ENCODE results near the gene APC2.
"Not testable (repeated sequence)": the region's sequence is repeated elsewhere in the genome, so short reads cannot be mapped to it uniquely, and the experiment has no call there.

APC2 gene

DNA sequence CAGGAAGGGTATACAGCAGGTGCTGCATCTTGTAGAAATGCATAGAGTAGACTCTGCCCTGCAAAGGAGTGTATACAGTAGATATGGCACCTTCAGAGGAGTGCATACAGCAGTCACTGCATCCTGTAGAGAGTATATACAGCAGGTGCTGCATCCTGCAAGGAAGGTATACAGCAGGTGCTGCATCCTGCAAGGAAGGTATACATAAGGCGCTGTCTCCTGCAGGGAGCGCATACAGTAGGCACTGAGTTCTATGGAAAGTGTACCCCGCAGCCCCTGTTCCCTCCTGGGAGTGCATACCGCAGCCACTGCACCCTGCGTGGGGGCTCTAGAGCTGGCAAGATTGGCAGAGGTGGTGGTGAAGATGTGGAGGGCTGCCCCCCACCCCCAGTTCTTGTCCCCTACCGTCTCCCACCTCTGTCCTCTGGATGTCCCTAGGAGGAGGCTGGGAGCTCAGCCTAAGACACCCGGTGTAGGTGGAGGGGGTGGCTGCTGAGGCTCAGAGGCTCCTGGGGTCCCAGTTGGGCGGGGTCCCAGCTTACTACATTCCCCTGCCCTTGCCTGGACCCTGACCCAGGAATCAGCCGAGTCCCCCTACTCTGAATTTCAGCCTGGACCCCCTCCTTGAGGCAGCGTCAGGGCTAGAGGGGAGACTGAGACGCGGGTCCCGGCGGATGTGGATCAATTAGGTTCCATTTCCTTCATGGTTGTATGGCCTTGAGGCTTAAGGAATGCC is 65.2 kb downstream of the APC2 start:
- H3K4me3 ChIP-seq (ENCODE audit: control insufficient read depth, low read depth, low read length), result no peak overlapping the region
- TF ChIP-seq, protein P1, sequence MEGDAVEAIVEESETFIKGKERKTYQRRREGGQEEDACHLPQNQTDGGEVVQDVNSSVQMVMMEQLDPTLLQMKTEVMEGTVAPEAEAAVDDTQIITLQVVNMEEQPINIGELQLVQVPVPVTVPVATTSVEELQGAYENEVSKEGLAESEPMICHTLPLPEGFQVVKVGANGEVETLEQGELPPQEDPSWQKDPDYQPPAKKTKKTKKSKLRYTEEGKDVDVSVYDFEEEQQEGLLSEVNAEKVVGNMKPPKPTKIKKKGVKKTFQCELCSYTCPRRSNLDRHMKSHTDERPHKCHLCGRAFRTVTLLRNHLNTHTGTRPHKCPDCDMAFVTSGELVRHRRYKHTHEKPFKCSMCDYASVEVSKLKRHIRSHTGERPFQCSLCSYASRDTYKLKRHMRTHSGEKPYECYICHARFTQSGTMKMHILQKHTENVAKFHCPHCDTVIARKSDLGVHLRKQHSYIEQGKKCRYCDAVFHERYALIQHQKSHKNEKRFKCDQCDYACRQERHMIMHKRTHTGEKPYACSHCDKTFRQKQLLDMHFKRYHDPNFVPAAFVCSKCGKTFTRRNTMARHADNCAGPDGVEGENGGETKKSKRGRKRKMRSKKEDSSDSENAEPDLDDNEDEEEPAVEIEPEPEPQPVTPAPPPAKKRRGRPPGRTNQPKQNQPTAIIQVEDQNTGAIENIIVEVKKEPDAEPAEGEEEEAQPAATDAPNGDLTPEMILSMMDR (IDR thresholded peaks at IDR 0.05; ENCODE audit: control insufficient read depth, insufficient read depth, low read depth, low read length, missing control alignments), result no peak
- DNase-seq (ENCODE audit: low read depth), result no peak

DNA sequence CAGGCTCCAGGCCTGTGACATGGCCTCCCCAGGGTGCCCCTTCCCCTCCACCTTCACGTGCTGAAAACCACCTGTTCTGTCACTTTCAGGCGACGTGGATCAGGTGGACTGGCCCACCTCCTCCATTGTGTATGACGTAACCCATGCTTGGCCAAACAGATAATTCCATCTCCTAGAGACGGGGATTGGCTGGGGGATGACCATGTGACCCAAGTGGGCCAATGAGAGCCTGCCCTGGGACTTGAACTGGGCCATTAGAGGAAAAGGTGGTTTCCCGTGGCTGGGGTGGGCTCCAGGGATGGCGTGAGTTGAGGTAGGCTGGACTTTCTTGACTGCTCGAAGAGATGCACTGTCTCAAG is 66.5 kb downstream of the APC2 start:
- H3K4me3 ChIP-seq (ENCODE audit: control insufficient read depth, low read depth, low read length), result no peak overlapping the region
- DNase-seq (ENCODE audit: low read depth), result no peak
- TF ChIP-seq, protein P1 (IDR thresholded peaks at IDR 0.05; ENCODE audit: control insufficient read depth, insufficient read depth, low read depth, low read length, missing control alignments), result no peak

DNA sequence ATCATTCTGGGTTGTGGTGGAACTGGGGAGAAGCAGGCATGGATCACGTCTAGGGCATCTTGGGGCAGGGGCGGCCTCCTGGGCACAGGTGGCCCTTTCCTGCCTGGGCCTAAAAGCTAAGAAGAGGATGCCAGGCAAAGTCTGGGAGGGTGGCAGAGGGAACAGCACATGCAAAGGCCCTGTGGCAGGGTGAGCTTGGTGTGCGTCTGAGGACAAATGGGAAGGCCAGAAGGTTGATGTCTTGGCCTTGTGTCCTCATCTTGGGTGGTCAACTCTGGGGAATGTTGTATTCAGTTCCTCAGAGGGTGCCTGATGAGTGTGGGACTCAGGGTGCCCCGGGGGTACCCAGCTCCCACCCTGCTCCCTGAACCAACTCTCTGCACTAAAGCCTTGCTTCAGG is 68.5 kb downstream of the APC2 start:
- TF ChIP-seq, protein P1 (IDR thresholded peaks at IDR 0.05; ENCODE audit: control insufficient read depth, insufficient read depth, low read depth, low read length, missing control alignments), result no peak

DNA sequence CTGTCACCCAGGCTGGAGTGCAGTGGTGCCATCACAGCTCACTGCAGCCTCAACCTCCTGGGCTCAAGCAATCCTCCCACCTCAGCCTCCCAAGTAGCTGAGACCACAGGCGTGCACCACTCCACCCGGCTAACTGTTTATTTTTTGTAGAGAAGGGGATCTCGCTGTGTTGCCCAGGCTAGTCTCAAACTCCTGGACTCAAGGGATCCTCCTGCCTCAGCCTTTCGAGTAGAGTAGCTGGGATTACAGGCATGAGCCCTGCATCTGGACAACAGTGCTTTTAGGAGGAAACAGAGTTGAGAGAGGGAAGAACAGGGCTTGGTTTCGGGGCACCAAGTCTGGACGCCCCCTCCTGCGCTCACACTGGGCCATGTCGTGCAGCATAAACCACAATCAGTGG is 69.9 kb downstream of the APC2 start:
- DNase-seq (ENCODE audit: low read depth); H3K4me3 ChIP-seq (ENCODE audit: control insufficient read depth, low read depth, low read length): not testable (repeated sequence)

More for the DNA sequence above, 68.5 kb downstream of the APC2 start:
- no peak for DNase-seq (ENCODE audit: low read depth)
- H3K4me3 ChIP-seq (ENCODE audit: control insufficient read depth, low read depth, low read length), result no peak overlapping the region

DNA sequence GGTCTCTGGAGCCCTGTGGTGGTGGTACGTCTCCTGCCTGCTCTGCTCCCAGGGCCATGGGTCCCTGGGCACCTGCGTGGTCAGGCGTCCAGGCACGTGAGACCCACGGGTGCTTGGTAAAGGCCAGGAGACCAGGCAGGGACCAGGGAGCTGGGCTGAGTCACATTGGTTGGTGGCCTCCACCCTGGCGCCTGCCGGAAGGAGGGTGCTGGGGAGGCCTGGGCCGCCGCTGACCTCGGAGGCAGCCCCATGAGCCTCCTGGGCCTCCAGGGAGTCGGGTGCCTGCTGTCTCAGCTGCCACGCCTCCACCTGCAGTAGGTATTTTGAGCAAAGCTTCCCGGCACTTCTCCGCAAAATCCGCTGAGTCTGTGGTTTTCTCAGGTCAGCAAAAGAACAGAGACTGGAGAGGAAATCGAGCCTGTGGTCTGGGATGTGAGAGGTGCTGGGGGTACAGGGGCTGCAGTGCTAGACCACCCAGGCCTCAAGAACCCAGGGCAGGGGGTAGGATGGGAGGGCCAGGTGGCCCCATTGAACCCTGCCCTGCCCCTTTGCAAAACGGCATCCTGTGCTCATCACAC is 70.4 kb downstream of the APC2 start:
- TF ChIP-seq, protein P1 (IDR thresholded peaks at IDR 0.05; ENCODE audit: control insufficient read depth, insufficient read depth, low read depth, low read length, missing control alignments), result no peak
- no peak overlapping the region for H3K4me3 ChIP-seq (ENCODE audit: control insufficient read depth, low read depth, low read length)
- no peak for DNase-seq (ENCODE audit: low read depth)

DNA sequence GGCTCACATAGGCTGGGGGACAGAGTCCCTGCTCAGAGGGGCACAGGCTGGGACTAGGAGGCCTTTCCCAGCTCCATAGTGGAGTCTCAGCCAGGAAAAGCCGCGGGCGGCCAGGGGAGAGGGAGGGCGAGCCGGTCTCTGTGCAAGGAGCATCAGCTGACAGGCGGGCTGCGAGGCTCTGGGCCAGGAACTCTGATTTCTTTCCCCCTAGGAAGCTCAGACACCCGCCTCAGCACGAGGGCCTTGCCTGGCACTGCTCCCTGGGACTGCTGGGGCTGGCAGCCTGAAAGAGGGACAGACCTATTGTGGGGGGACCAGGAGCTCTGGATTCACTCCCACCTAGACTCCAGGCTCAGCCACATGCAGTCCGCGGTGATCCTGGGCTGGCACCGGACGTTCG is 71.7 kb downstream of the APC2 start:
- DNase-seq (ENCODE audit: low read depth), result no peak
- TF ChIP-seq, protein P1 (IDR thresholded peaks at IDR 0.05; ENCODE audit: control insufficient read depth, insufficient read depth, low read depth, low read length, missing control alignments), result no peak
- H3K4me3 ChIP-seq (ENCODE audit: control insufficient read depth, low read depth, low read length), result no peak overlapping the region

DNA sequence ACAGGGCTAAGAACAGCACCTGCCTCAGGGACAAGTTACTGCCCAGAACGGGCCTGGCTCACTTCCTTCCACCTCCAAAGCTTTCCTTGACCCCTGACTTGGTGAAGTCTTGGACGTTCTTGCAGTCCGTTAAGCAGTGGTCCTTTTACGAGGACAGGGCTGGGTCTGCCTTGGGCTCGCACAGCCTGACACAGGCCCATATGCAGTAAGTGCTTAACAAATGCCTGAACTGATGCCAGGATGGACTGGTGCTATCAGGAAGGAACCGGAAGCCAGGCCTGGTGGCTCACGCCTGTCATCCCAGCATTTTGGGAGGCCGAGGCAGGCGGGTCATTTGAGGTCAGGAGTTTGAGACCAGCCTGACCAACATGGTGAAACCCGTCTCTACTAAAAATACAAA is 72.1 kb downstream of the APC2 start:
- H3K4me3 ChIP-seq (ENCODE audit: control insufficient read depth, low read depth, low read length), result no peak overlapping the region
- TF ChIP-seq, protein P1 (IDR thresholded peaks at IDR 0.05; ENCODE audit: control insufficient read depth, insufficient read depth, low read depth, low read length, missing control alignments), result no peak
- DNase-seq (ENCODE audit: low read depth), result no peak
